Activated CD8-positive, alpha-beta memory T cell treated with anti-CD3 and anti-CD28 coated beads, Interleukin-2, amount 10 ng/mL, durations not matched to agents 7 days and 5 days (primary cell): ENCODE results near the gene NHLRC1. TPM values are rescaled to one million over a fixed set of nuclear protein-coding genes. Genes with fewer than 3 reads are reported as not detected.

Experiments used
- ATAC-seq: fragments of 150-1000 bp; cut with Tn5 transposase; one replicate; pipeline ENCODE4 v1.10.0; 2021; ENCODE audit warnings: moderate library complexity
- CTCF ChIA-PET: fragments of 350-600 bp; sonication (Branson Sonifier 250); formaldehyde crosslinking; loops from one replicate; lab custom pipeline; 2021; ENCODE audit warnings: antibody characterized with exemption; lab: Charles Lee
- DNase-seq: peaks from one replicate; pipeline ENCODE4 v3.0.0-alpha.2; 2020
- H3K27ac Mint-ChIP-seq: one replicate; pipeline ENCODE4 v1.8.0; 2021; ENCODE audit warnings: mild to moderate bottlenecking, mixed read lengths
- H3K27me3 Mint-ChIP-seq: one replicate; pipeline ENCODE4 v1.8.0; 2021; ENCODE audit warnings: mixed read lengths
- H3K36me3 Mint-ChIP-seq: one replicate; pipeline ENCODE4 v1.8.0; 2021; ENCODE audit warnings: mild to moderate bottlenecking, mixed read lengths
- H3K4me1 Mint-ChIP-seq: one replicate; pipeline ENCODE4 v1.8.0; 2021; ENCODE audit warnings: mixed read lengths
- H3K4me3 Mint-ChIP-seq: one replicate; pipeline ENCODE4 v1.8.0; 2021; ENCODE audit warnings: mild to moderate bottlenecking, moderate library complexity, mixed read lengths
- H3K9me3 Mint-ChIP-seq: one replicate; pipeline ENCODE4 v1.8.0; 2022; ENCODE audit warnings: low read depth, mixed read lengths
- total RNA-seq, 2 experiments: library from RNA; stranded (reverse); gene quantifications; one replicate each; pipeline ENCODE4 v1.2.3, GENCODE V29; 2021

The NHLRC1 gene
- total RNA-seq, 2 experiments from 2014 or later: 0.30 TPM; not detected in 1

- DNase-seq: no peak
- Mint-ChIP-seq H3K9me3 (peaks cover 5% of the 10 kb centered on the region), H3K27me3 (peaks cover 9% of the 10 kb centered on the region), H3K4me1 (no peaks in the 10 kb centered on the region), H3K36me3 (no peaks in the 10 kb centered on the region), H3K4me3 (no peak overlapping the region), H3K27ac (no peak overlapping the region)
- CTCF ChIA-PET: no interaction called here
- no peak for ATAC-seq
Observed at GRCh38 chr6:18091382-18091781, 31.1 kb downstream of the NHLRC1 start.

GRCh38 chr6:18090349-18090786 lies 32.1 kb downstream of the NHLRC1 start:
- Mint-ChIP-seq H3K9me3 (peaks cover 5% of the 10 kb centered on the region), H3K36me3 (no peaks in the 10 kb centered on the region), H3K27me3 (peaks cover 9% of the 10 kb centered on the region), H3K27ac (no peak overlapping the region), H3K4me3 (no peak overlapping the region), H3K4me1 (no peaks in the 10 kb centered on the region)
- DNase-seq (no peak), ATAC-seq (no peak)
- CTCF ChIA-PET: no interaction called here

- no peak for ATAC-seq
- Mint-ChIP-seq H3K27me3 (peaks cover 8% of the 10 kb centered on the region), H3K4me1 (no peaks in the 10 kb centered on the region), H3K27ac (no peak overlapping the region), H3K9me3 (peaks cover 5% of the 10 kb centered on the region), H3K4me3 (no peak overlapping the region), H3K36me3 (no peaks in the 10 kb centered on the region)
- no peak for DNase-seq
- CTCF ChIA-PET: no interaction called here
Observed at GRCh38 chr6:18088419-18089296, 33.8 kb downstream of the NHLRC1 start.

GRCh38 chr6:18087396-18088165 lies 34.9 kb downstream of the NHLRC1 start:
- Mint-ChIP-seq H3K9me3 (peaks cover 5% of the 10 kb centered on the region), H3K27me3 (peaks cover 10% of the 10 kb centered on the region)
- CTCF ChIA-PET: interaction anchor here (0.7 kb wide), 1 partner anchor 119 kb away, joined by 3 read pairs; no protein-coding TSS in a partner anchor

GRCh38 chr6:18081025-18081668 lies 41.3 kb downstream of the NHLRC1 start:
- H3K4me3 Mint-ChIP-seq: no peak overlapping the region
- H3K27ac Mint-ChIP-seq: no peak overlapping the region
- no peaks in the 10 kb centered on the region for H3K4me1 Mint-ChIP-seq
- DNase-seq (no peak), ATAC-seq (no peak)
- CTCF ChIA-PET: no interaction called here
- peaks cover 15% of the 10 kb centered on the region for H3K27me3 Mint-ChIP-seq
- H3K9me3 Mint-ChIP-seq: peaks cover 2% of the 10 kb centered on the region
- H3K36me3 Mint-ChIP-seq: no peaks in the 10 kb centered on the region

More at GRCh38 chr6:18087396-18088165, 34.9 kb downstream of the NHLRC1 start:
- no peaks in the 10 kb centered on the region for H3K4me1 Mint-ChIP-seq
- H3K36me3 Mint-ChIP-seq: no peaks in the 10 kb centered on the region
- no peak overlapping the region for H3K4me3 Mint-ChIP-seq
- H3K27ac Mint-ChIP-seq: no peak overlapping the region
- ATAC-seq (no peak), DNase-seq (no peak)

GRCh38 chr6:18080544-18080943 lies 41.9 kb downstream of the NHLRC1 start:
- ATAC-seq: no peak
- no peaks in the 10 kb centered on the region for H3K4me1 Mint-ChIP-seq

GRCh38 chr6:18078866-18079265 lies 43.6 kb downstream of the NHLRC1 start:
- ATAC-seq (no peak), DNase-seq (no peak)
- CTCF ChIA-PET: no interaction called here
- Mint-ChIP-seq H3K27ac (no peak overlapping the region), H3K36me3 (no peaks in the 10 kb centered on the region), H3K9me3 (peaks cover 6% of the 10 kb centered on the region), H3K27me3 (peaks cover 12% of the 10 kb centered on the region), H3K4me1 (no peaks in the 10 kb centered on the region), H3K4me3 (no peak overlapping the region)

More at GRCh38 chr6:18080544-18080943, 41.9 kb downstream of the NHLRC1 start:
- H3K9me3 Mint-ChIP-seq: peaks cover 6% of the 10 kb centered on the region
- H3K27me3 Mint-ChIP-seq: peaks cover 15% of the 10 kb centered on the region
- CTCF ChIA-PET: no interaction called here
- DNase-seq: no peak
- no peak overlapping the region for H3K27ac Mint-ChIP-seq
- H3K4me3 Mint-ChIP-seq: no peak overlapping the region
- H3K36me3 Mint-ChIP-seq: no peaks in the 10 kb centered on the region

GRCh38 chr6:18076231-18076630 lies 46.2 kb downstream of the NHLRC1 start:
- ATAC-seq: no peak
- no peak overlapping the region for H3K4me3 Mint-ChIP-seq
- no peaks in the 10 kb centered on the region for H3K36me3 Mint-ChIP-seq
- DNase-seq: no peak
- H3K9me3 Mint-ChIP-seq: peaks cover 10% of the 10 kb centered on the region
- no peaks in the 10 kb centered on the region for H3K4me1 Mint-ChIP-seq
- H3K27me3 Mint-ChIP-seq: peaks cover 18% of the 10 kb centered on the region
- CTCF ChIA-PET: no interaction called here
- H3K27ac Mint-ChIP-seq: no peak overlapping the region

GRCh38 chr6:18072841-18073240 lies 49.6 kb downstream of the NHLRC1 start:
- H3K4me1 Mint-ChIP-seq: no peaks in the 10 kb centered on the region
- DNase-seq (no peak), ATAC-seq (no peak)
- CTCF ChIA-PET: no interaction called here
- no peak overlapping the region for H3K4me3 Mint-ChIP-seq
- peaks cover 10% of the 10 kb centered on the region for H3K9me3 Mint-ChIP-seq
- H3K27me3 Mint-ChIP-seq: peaks cover 13% of the 10 kb centered on the region
- no peak overlapping the region for H3K27ac Mint-ChIP-seq
- H3K36me3 Mint-ChIP-seq: no peaks in the 10 kb centered on the region

GRCh38 chr6:18070486-18070885 lies 52.0 kb downstream of the NHLRC1 start:
- Mint-ChIP-seq H3K27ac (no peak overlapping the region), H3K9me3 (peaks cover 4% of the 10 kb centered on the region), H3K4me1 (no peaks in the 10 kb centered on the region), H3K27me3 (peaks cover 10% of the 10 kb centered on the region), H3K36me3 (no peaks in the 10 kb centered on the region), H3K4me3 (no peak overlapping the region)
- DNase-seq (no peak), ATAC-seq (no peak)
- CTCF ChIA-PET: no interaction called here

Other genes starting within 250 kb of the NHLRC1 start
- gene KIF13A, start 135.0 kb downstream of the NHLRC1 start, total RNA-seq: under 1 TPM in 1 of 2 experiments, not detected in 1; 0.05 TPM
- gene TPMT, start 32.4 kb upstream of the NHLRC1 start, total RNA-seq: 1 to 10 TPM; 5.6 to 9.5 TPM
- gene KDM1B, start 32.7 kb upstream of the NHLRC1 start, total RNA-seq: 10 to 100 TPM in 1 of 2 experiments, 1 to 10 TPM in 1; 8.6 to 10.4 TPM
- gene DEK, start 141.9 kb upstream of the NHLRC1 start, total RNA-seq: 100 to 1,000 TPM; 209 to 218 TPM